NOMO-1 (cell line): ENCODE measurements around the gene ANKRD23.
"Not testable (repeated sequence)": the region's sequence is repeated elsewhere in the genome, so short reads cannot be mapped to it uniquely, and the experiment has no call there.

Experiments used
- DNase-seq, 2 experiments: peaks; one replicate each; lab custom pipeline; 2025; ENCODE audit not compliant: unreplicated experiment in 2 of 2; lab: John Stamatoyannopoulos, UW

ANKRD23 gene

GRCh38 chr2:96801005-96801785 lies 42.6 kb downstream of the ANKRD23 start:
- DNase-seq: no peak

- DNase-seq: no peak
These were observed 43.5 kb downstream of the ANKRD23 start for GRCh38 chr2:96800061-96801004.

- no peak for DNase-seq
These were observed 44.2 kb downstream of the ANKRD23 start for GRCh38 chr2:96799623-96799935.

GRCh38 chr2:96798733-96799622 lies 44.8 kb downstream of the ANKRD23 start:
- no peak for DNase-seq

GRCh38 chr2:96797066-96797625 lies 46.7 kb downstream of the ANKRD23 start:
- DNase-seq: no peak

GRCh38 chr2:96796497-96796896 lies 47.3 kb downstream of the ANKRD23 start:
- DNase-seq: not testable (repeated sequence)

GRCh38 chr2:96795076-96795475 lies 48.7 kb downstream of the ANKRD23 start:
- no peak for DNase-seq

GRCh38 chr2:96792772-96793749 lies 50.8 kb downstream of the ANKRD23 start:
- no peak for DNase-seq

- DNase-seq: no peak
These were observed 54.6 kb downstream of the ANKRD23 start for GRCh38 chr2:96789245-96789617.

- DNase-seq: no peak
These were observed 55.2 kb downstream of the ANKRD23 start for GRCh38 chr2:96788442-96789244.
